Uterus (tissue), 2 donors: ENCODE results near the gene CPZ.

Experiments used
- POLR2A ChIP-seq, 2 donors: fragments of 450-650 bp; IDR thresholded peaks; one replicate each; pipeline ENCODE4 v1.6.1; 2016; ENCODE audit warnings: antibody characterized with exemption in 2 of 2, mild to moderate bottlenecking in 1 of 2, moderate library complexity in 1 of 2
- TF ChIP-seq, protein P1 (sequence below), 4 experiments: fragments of 200-600 bp in 2 of 4; fragments of 450-650 bp in 2 of 4; sonication (generic) in 2 of 4; IDR thresholded peaks; one replicate each; pipeline ENCODE4 v1.5.1; 2016 to 2019; ENCODE audit warnings: antibody characterized with exemption in 4 of 4, mild to moderate bottlenecking in 2 of 4, moderate library complexity in 1 of 4

- TF ChIP-seq, protein P1, sequence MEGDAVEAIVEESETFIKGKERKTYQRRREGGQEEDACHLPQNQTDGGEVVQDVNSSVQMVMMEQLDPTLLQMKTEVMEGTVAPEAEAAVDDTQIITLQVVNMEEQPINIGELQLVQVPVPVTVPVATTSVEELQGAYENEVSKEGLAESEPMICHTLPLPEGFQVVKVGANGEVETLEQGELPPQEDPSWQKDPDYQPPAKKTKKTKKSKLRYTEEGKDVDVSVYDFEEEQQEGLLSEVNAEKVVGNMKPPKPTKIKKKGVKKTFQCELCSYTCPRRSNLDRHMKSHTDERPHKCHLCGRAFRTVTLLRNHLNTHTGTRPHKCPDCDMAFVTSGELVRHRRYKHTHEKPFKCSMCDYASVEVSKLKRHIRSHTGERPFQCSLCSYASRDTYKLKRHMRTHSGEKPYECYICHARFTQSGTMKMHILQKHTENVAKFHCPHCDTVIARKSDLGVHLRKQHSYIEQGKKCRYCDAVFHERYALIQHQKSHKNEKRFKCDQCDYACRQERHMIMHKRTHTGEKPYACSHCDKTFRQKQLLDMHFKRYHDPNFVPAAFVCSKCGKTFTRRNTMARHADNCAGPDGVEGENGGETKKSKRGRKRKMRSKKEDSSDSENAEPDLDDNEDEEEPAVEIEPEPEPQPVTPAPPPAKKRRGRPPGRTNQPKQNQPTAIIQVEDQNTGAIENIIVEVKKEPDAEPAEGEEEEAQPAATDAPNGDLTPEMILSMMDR (IDR thresholded peaks at IDR 0.05), result no peak
- TF ChIP-seq POLR2A (IDR thresholded peaks at IDR 0.05), result no peak
Observed at GRCh38 chr4:8666581-8666980, 74.0 kb downstream of the CPZ start.
